NCI-H748 (cell line): ENCODE measurements around the gene NKD2.

Source experiments
- DNase-seq: peaks from one replicate; lab custom pipeline; 2025; ENCODE audit not compliant: unreplicated experiment; lab: John Stamatoyannopoulos, UW

Gene NKD2

DNA sequence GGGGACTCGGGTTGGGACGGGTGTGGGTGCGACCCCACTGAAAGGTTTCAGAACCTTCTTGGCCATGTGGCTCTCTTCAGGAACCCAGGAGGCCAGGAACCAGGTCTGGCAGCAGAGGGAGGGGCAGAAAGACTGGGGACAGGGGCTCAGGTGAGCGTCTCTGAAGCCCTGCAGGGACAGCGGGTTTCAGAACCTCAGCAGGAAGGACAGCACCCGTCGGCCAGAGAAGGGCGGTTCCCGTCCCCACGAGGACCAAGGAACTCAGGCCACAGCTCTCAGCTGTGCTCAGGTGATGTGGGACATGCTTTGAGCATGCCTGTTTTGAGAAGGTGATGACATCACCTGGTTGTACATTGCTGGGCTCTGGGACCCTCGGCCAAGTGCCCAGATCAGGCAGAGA, 77.5 kb downstream of the NKD2 start:
- no peak for DNase-seq

DNA sequence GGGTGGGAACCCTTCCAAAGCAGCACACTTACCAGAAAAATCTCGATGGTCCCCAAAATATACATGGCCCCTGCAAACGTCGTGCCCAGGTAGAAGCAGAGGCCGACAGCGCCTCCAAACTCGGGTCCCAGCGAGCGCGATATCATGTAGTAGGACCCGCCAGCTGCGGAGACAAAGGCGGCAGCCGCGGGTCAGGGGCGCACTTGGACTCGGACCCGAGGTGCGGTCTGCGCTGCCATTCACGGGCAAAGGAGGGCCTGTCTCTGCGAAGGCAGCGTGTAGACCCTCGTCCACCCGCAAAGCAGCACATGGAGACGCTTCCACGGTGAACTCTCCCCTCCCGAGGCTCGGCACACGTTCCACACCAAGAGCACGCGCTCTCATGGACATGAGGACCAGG, 78.3 kb downstream of the NKD2 start:
- DNase-seq: no peak

DNA sequence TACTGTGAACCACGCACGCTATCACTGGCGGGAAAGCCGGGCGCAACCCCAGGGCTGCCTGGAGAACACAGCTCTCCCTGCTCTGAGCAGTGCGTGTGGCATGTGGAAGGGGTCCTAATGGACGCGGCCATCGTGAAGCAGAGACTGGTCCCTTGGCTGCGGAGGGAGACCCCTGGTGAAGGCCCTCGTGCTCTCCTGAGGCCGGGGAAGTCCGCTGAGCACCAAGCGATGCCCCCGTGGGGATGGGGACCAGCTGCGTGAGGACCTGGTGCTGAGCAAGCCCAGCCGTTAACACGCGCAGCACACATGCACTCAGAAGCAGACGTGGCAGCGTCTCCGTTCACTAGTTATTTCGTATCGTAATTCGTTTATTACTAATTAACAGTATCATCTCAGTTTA, 78.8 kb downstream of the NKD2 start:
- no peak for DNase-seq

DNA sequence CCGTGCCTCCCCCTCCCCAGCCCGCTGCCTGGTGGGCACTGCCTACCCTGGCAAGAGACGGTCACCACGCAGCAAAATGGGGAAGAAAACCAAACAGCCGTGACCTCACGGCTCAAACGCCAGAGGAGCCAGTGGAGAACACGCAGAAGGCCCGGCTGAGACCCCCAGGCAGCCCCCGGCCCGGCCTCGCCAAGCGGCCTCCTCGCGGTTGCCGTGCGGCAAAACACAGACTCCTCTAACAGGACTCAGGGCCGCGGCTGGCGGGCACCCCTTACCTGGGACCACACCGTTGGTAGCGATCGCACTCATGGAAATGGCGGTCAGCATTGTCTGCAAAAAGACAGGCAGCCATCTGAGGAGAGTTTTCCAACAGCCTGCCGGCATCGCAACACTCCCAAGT, 79.4 kb downstream of the NKD2 start:
- DNase-seq: no peak
